Neuronal stem cell (in vitro differentiated cells): ENCODE measurements around the gene ANO9.
"Not testable (repeated sequence)": the region's sequence is repeated elsewhere in the genome, so short reads cannot be mapped to it uniquely, and the experiment has no call there.

Source experiments
- DNase-seq: peaks from one replicate; pipeline ENCODE4 v3.0.0-alpha.2; 2013; ENCODE audit warnings: low spot score
- H2AFZ ChIP-seq: one replicate; pipeline ENCODE4 v1.6.1; 2013; ENCODE audit warnings: mild to moderate bottlenecking, low read length, inconsistent platforms
- H2AK5ac ChIP-seq: 2 replicates; pipeline ENCODE4 v1.6.1; 2013; ENCODE audit warnings: low read depth, mild to moderate bottlenecking, inconsistent platforms, low read length, moderate library complexity, mixed read lengths
- H2BK120ac ChIP-seq: 2 replicates; pipeline ENCODE4 v1.6.1; 2013; ENCODE audit warnings: low read depth, mild to moderate bottlenecking, inconsistent platforms, low read length, moderate library complexity, mixed read lengths
- H2BK12ac ChIP-seq: one replicate; pipeline ENCODE4 v1.6.1; 2013; ENCODE audit warnings: low read length, inconsistent platforms
- H2BK15ac ChIP-seq: 2 replicates; pipeline ENCODE4 v1.6.1; 2013; ENCODE audit warnings: mild to moderate bottlenecking, low read length, inconsistent platforms, mixed read lengths
- H2BK5ac ChIP-seq: one replicate; pipeline ENCODE4 v1.6.1; 2013; ENCODE audit warnings: inconsistent platforms, mild to moderate bottlenecking, low read length, moderate library complexity
- H3K14ac ChIP-seq: one replicate; pipeline ENCODE4 v1.6.1; 2013; ENCODE audit warnings: low read length, inconsistent platforms
- H3K18ac ChIP-seq: 2 replicates; pipeline ENCODE4 v1.6.1; 2013; ENCODE audit warnings: low read length, inconsistent platforms
- H3K23ac ChIP-seq: 2 replicates; pipeline ENCODE4 v1.6.1; 2013; ENCODE audit warnings: low read depth, mild to moderate bottlenecking, mixed read lengths, low read length, inconsistent platforms; ENCODE audit not compliant: poor library complexity
- H3K27ac ChIP-seq: replicated peaks from 3 replicates; pipeline ENCODE4 v1.5.1; 2013; ENCODE audit warnings: low read length, inconsistent platforms
- H3K27me3 ChIP-seq, 3 experiments: 2 replicates each; pipeline ENCODE4 v1.6.1; 2013; ENCODE audit warnings: low read length in 3 of 3, mild to moderate bottlenecking in 2 of 3, inconsistent platforms in 1 of 3, low read depth in 1 of 3, mixed read lengths in 1 of 3, moderate library complexity in 1 of 3; ENCODE audit not compliant: control insufficient read depth in 3 of 3, insufficient read depth in 3 of 3
- H3K36me3 ChIP-seq, 2 donors: replicated peaks in 1 of 2; 2 replicates each; pipeline ENCODE4 v1.6.1; 2013; ENCODE audit warnings: low read length in 2 of 2; ENCODE audit not compliant: control insufficient read depth in 2 of 2, insufficient read depth in 2 of 2
- H3K4ac ChIP-seq: 2 replicates; pipeline ENCODE4 v1.6.1; 2013; ENCODE audit warnings: inconsistent platforms, mild to moderate bottlenecking, low read length, moderate library complexity
- H3K4me1 ChIP-seq, 2 donors: 1 replicate in 1 of 2; 2 replicates in 1 of 2; pipeline ENCODE4 v1.6.1; 2013; ENCODE audit warnings: low read length in 2 of 2, low read depth in 1 of 2; ENCODE audit not compliant: control insufficient read depth in 2 of 2, insufficient read depth in 1 of 2
- H3K4me2 ChIP-seq: one replicate; pipeline ENCODE4 v1.6.1; 2013; ENCODE audit warnings: mild to moderate bottlenecking, low read length, inconsistent platforms; ENCODE audit not compliant: insufficient read depth, poor library complexity, severe bottlenecking
- H3K4me3 ChIP-seq, 2 donors: 2 replicates each; pipeline ENCODE4 v1.5.1; 2013; ENCODE audit warnings: low read length in 2 of 2, mild to moderate bottlenecking in 2 of 2, inconsistent platforms in 1 of 2, moderate library complexity in 1 of 2
- H3K79me1 ChIP-seq: one replicate; pipeline ENCODE4 v1.6.1; 2013; ENCODE audit warnings: low read depth, mild to moderate bottlenecking, inconsistent platforms, low read length, moderate library complexity
- H3K9ac ChIP-seq: one replicate; pipeline ENCODE4 v1.6.1; 2013; ENCODE audit warnings: mild to moderate bottlenecking, low read depth, low read length, inconsistent platforms; ENCODE audit not compliant: poor library complexity
- H3K9me3 ChIP-seq, 2 donors: replicated peaks in 1 of 2; 2 replicates each; pipeline versions ENCODE3 to v1.6.1; 2013; ENCODE audit warnings: low read length in 2 of 2, mild to moderate bottlenecking in 2 of 2, inconsistent platforms in 1 of 2, low read depth in 1 of 2, mixed read lengths in 1 of 2, moderate library complexity in 1 of 2; ENCODE audit not compliant: control insufficient read depth in 2 of 2, insufficient read depth in 1 of 2
- H4K8ac ChIP-seq: one replicate; pipeline ENCODE4 v1.6.1; 2013; ENCODE audit warnings: low read depth, mild to moderate bottlenecking, inconsistent platforms, low read length, moderate library complexity
- H4K91ac ChIP-seq: one replicate; pipeline ENCODE4 v1.6.1; 2013; ENCODE audit warnings: low read length, low read depth, mild to moderate bottlenecking, inconsistent platforms; ENCODE audit not compliant: poor library complexity
- WGBS, 2 donors: extraction: QIAGEN DNeasy Blood & Tissue Kit; methylation state at CpG; one replicate each; pipeline ENCODE4 v1.1.7; 2013; ENCODE audit warnings: missing lambda C conversion rate in 2 of 2, mixed read lengths in 1 of 2; ENCODE audit not compliant: insufficient read length in 2 of 2, insufficient replicate concordance in 1 of 2; ENCODE audit errors: extremely low coverage in 2 of 2; 5-methylcytosine and 5-hydroxymethylcytosine counted together

Gene ANO9

DNA sequence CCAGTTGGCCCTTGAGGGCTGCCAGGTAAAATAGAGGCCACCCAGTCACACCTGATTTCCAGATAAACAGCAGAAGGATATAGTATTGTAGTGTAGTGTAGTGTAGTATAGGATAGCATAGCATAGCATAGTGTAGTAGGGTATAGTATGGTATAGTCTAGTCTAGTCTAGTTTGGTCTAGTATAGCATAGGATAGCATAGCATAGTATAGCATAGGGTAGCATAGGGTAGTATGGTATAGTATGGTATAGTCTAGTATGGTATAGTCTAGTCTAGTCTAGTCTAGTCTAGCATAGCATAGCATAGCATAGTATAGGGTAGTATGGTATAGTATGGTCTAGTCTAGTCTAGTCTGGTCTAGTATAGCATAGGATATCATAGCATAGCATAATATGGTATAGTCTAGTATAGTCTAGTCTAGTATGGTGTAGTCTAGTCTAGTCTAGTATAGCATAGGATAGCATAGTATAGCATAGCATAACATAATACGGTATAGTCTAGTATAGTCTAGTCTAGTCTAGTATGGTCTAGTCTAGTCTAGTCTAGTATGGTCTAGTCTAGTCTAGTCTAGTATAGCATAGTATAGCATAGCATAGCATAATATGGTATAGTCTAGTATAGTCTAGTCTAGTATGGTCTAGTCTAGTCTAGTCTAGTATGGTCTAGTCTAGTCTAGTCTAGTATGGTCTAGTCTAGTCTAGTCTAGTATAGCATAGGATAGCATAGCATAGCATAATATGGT, 6.6 kb downstream of the ANO9 start:
- no CpG with 5 or more reads among the region's 1 CpG for WGBS, 2 donors

DNA sequence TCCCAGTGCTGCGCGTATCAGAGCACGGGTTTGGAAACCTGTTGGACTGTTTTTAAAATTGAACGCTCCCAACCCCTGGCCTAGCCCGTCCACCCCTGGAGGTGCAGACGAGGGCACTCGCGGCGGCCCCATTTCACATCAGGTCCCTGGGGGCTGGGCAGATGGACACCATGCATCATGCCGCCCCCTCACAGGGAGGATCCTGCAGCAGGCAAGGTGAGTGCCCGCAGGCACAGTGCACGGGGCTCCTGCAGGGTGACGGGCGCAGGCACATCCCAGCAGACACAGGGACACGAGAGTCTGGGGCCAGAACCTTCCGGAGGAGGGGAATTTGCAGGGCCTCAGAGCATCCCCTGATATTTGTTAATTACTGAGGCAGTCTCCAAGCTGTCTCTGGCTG, 7.3 kb downstream of the ANO9 start:
- H2BK12ac ChIP-seq, result no peak overlapping the region

More for the DNA sequence above, 6.6 kb downstream of the ANO9 start:
- not testable (repeated sequence) for H4K8ac ChIP-seq, H3K36me3 ChIP-seq, H2AFZ ChIP-seq, H2AK5ac ChIP-seq, H3K9ac ChIP-seq, H2BK5ac ChIP-seq, H4K91ac ChIP-seq, DNase-seq, H2BK15ac ChIP-seq, H3K79me1 ChIP-seq, H2BK120ac ChIP-seq, H3K4me3 ChIP-seq, H3K4me1 ChIP-seq, H3K23ac ChIP-seq, H3K18ac ChIP-seq, H3K9me3 ChIP-seq, H2BK12ac ChIP-seq, H3K4me2 ChIP-seq, H3K27ac ChIP-seq, H3K4ac ChIP-seq
- Histone ChIP-seq H3K14ac (peak overlapping the region; percentile 82), H3K27me3 (peaks cover 0 to 14% (median 0%) of the 10 kb centered on the region in 3 experiments)

GRCh38 chr11:433641-434040, 8.2 kb downstream of the ANO9 start:
- H2BK5ac ChIP-seq, result no peak overlapping the region
- H3K36me3 ChIP-seq, result no peaks in the 10 kb centered on the region
- H2AFZ ChIP-seq, result no peak overlapping the region
- H4K8ac ChIP-seq, result no peak overlapping the region
- H3K4me2 ChIP-seq, result no peak overlapping the region
- H2BK120ac ChIP-seq, result no peak overlapping the region
- no peaks in the 10 kb centered on the region for H3K4me1 ChIP-seq
- H3K9ac ChIP-seq, result no peak overlapping the region
- H2BK15ac ChIP-seq, result peak overlapping the region; percentile 37
- H3K79me1 ChIP-seq, result peaks cover 2% of the 10 kb centered on the region
- peaks cover 0 to 5% of the 10 kb centered on the region in 2 donors for H3K9me3 ChIP-seq
- DNase-seq, result no peak
- H4K91ac ChIP-seq, result no peak overlapping the region
- no peak overlapping the region for H3K4ac ChIP-seq
- peaks cover 0 to 7% (median 0%) of the 10 kb centered on the region in 3 experiments for H3K27me3 ChIP-seq
- H2BK12ac ChIP-seq, result peak overlapping the region; percentile 41
- H3K18ac ChIP-seq, result no peak overlapping the region
- no peak overlapping the region for H2AK5ac ChIP-seq
- H3K14ac ChIP-seq, result no peak overlapping the region
- no peak overlapping the region for H3K23ac ChIP-seq
- H3K27ac ChIP-seq, result no peak overlapping the region
- H3K4me3 ChIP-seq, result no peak overlapping the region
- no CpG with 5 or more reads among the region's 20 CpGs for WGBS, 2 donors

More for the DNA sequence above, 7.3 kb downstream of the ANO9 start:
- Histone ChIP-seq H3K4me2 (no peak overlapping the region), H3K79me1 (peaks cover 2% of the 10 kb centered on the region), H2BK120ac (no peak overlapping the region), H3K4me1 (no peaks in the 10 kb centered on the region), H3K18ac (no peak overlapping the region), H3K4ac (no peak overlapping the region), H2AK5ac (peak overlapping the region; percentile 70), H3K9me3 (peaks cover 0 to 5% of the 10 kb centered on the region in 2 donors), H3K27me3 (peaks cover 0 to 12% (median 0%) of the 10 kb centered on the region in 3 experiments), H3K14ac (peak overlapping the region; percentile 82), H3K4me3 (no peak overlapping the region), H4K8ac (no peak overlapping the region), H4K91ac (no peak overlapping the region), H2BK15ac (no peak overlapping the region), H3K9ac (no peak overlapping the region), H3K23ac (no peak overlapping the region), H3K27ac (no peak overlapping the region), H3K36me3 (no peaks in the 10 kb centered on the region), H2BK5ac (no peak overlapping the region), H2AFZ (no peak overlapping the region)
- WGBS, 2 donors, result no CpG with 5 or more reads among the region's 16 CpGs
- DNase-seq, result no peak

DNA sequence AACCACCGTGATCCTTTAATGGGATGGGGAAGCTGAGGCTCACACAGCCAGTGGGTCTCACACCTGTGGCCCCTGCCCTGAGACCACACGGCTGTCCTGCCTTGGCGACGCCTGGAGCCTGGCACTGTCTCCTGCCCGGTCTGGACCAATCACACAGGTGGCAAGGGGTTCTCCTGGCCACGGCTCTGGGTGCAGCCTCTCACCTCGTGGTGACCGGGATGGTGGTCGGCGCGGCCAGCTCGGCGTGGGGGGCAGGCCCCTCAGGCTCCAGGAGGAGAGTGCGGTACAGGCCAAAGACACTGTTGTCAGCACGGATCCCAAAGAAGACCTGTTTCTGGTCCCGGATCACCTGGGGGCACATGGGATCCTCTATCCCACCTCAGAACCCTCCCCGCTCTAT, 8.7 kb downstream of the ANO9 start:
- Histone ChIP-seq H2AFZ (no peak overlapping the region), H3K14ac (peak overlapping the region; percentile 94), H4K91ac (no peak overlapping the region), H2BK120ac (no peak overlapping the region), H3K79me1 (peaks cover 2% of the 10 kb centered on the region), H3K27ac (no peak overlapping the region), H3K36me3 (no peaks in the 10 kb centered on the region), H2AK5ac (peak overlapping the region; percentile 70), H3K27me3 (peaks cover 0 to 7% (median 0%) of the 10 kb centered on the region in 3 experiments), H3K9ac (peak overlapping the region; percentile 21), H3K4me2 (no peak overlapping the region), H2BK15ac (no peak overlapping the region), H2BK12ac (no peak overlapping the region), H3K18ac (peak overlapping the region; percentile 28), H3K23ac (no peak overlapping the region), H3K4ac (peak overlapping the region; percentile 23), H4K8ac (no peak overlapping the region), H3K4me1 (no peaks in the 10 kb centered on the region), H3K4me3 (no peak overlapping the region), H2BK5ac (peak overlapping the region; percentile 82), H3K9me3 (peaks cover 0 to 5% of the 10 kb centered on the region in 2 donors)
- DNase-seq, result no peak
- no CpG with 5 or more reads among the region's 17 CpGs for WGBS, 2 donors
